ENCODE data around the gene ACTRT2. TPM values are rescaled to one million over a fixed set of nuclear protein-coding genes. Genes with fewer than 3 reads are reported as not detected.

The ACTRT2 gene
- total RNA-seq, 1 donor from 2014 or later = not detected

- Mint-ChIP-seq H3K36me3 (no peaks in the 10 kb centered on the region), H3K9me3 (peaks cover 3% of the 10 kb centered on the region), H3K4me3 (no peak overlapping the region), H3K27me3 (no peaks in the 10 kb centered on the region), H3K4me1 (ENCODE audit: unreplicated experiment) (no peaks in the 10 kb centered on the region), H3K27ac (no peak overlapping the region)
- no peak for DNase-seq (ENCODE audit: extremely low spot score, unreplicated experiment)
- TF ChIP-seq, protein P1, sequence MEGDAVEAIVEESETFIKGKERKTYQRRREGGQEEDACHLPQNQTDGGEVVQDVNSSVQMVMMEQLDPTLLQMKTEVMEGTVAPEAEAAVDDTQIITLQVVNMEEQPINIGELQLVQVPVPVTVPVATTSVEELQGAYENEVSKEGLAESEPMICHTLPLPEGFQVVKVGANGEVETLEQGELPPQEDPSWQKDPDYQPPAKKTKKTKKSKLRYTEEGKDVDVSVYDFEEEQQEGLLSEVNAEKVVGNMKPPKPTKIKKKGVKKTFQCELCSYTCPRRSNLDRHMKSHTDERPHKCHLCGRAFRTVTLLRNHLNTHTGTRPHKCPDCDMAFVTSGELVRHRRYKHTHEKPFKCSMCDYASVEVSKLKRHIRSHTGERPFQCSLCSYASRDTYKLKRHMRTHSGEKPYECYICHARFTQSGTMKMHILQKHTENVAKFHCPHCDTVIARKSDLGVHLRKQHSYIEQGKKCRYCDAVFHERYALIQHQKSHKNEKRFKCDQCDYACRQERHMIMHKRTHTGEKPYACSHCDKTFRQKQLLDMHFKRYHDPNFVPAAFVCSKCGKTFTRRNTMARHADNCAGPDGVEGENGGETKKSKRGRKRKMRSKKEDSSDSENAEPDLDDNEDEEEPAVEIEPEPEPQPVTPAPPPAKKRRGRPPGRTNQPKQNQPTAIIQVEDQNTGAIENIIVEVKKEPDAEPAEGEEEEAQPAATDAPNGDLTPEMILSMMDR (conservative IDR thresholded peaks at IDR 0.05) = no peak
Measured at GRCh38 chr1:3003039-3003940, 18.0 kb upstream of the ACTRT2 start.

GRCh38 chr1:3003941-3004270 is 17.4 kb upstream of the ACTRT2 start:
- no peaks in the 10 kb centered on the region for H3K4me1 Mint-ChIP-seq (ENCODE audit: unreplicated experiment)
- no peak overlapping the region for H3K27ac Mint-ChIP-seq
- DNase-seq (ENCODE audit: extremely low spot score, unreplicated experiment) = no peak
- peaks cover 3% of the 10 kb centered on the region for H3K9me3 Mint-ChIP-seq
- no peaks in the 10 kb centered on the region for H3K36me3 Mint-ChIP-seq
- H3K27me3 Mint-ChIP-seq = no peaks in the 10 kb centered on the region
- TF ChIP-seq, protein P1 (conservative IDR thresholded peaks at IDR 0.05) = no peak
- H3K4me3 Mint-ChIP-seq = no peak overlapping the region

DNA sequence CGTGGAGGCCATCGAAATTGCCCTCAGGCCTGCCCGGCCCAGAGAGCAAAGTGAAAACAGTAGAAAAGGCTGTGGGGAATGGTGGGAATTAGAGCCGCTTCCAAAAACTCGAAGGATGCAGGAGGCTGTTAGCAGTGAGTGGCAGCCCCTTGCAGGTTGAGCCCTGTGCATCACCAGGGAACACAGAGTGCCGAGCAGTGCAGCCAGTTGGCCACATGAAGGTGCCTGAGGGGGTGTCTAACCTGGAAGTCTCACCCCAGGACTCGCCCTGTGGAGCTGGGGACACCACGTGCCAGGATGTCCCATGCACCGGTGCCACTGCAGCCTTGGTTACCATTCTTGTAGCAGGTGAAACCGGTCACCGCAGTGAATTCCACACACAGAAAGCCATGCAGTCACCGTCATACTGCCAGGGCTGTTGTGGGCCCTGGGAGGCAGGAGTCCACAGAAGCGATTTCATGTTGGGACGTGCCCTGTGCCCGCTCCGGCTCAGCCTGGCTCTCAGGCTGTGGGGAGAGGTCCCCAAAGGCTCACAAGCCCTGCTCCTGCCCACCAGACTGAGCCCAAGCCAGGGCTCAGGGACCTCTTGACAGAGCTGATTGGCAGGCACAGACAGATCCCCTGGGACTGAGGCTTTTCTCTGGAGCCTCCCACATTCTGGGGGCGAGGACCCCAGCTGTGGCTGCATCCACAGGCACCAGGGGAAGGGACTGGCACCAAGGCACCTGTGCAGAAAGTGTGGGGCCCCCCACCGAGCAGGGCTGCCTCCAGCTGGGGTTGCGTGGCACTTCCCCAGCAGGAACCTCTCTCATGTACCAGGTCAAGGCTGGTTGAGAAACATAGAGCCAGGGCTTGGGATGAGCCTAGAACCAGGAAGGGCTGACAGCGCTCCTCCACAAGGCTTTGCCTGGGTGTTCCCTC is 16.7 kb upstream of the ACTRT2 start:
- H3K9me3 Mint-ChIP-seq = peaks cover 3% of the 10 kb centered on the region
- no peak overlapping the region for H3K4me3 Mint-ChIP-seq
- H3K36me3 Mint-ChIP-seq = no peaks in the 10 kb centered on the region
- no peak for DNase-seq (ENCODE audit: extremely low spot score, unreplicated experiment)
- H3K27me3 Mint-ChIP-seq = no peaks in the 10 kb centered on the region
- TF ChIP-seq, protein P1 (conservative IDR thresholded peaks at IDR 0.05) = no peak
- H3K4me1 Mint-ChIP-seq (ENCODE audit: unreplicated experiment) = no peaks in the 10 kb centered on the region
- H3K27ac Mint-ChIP-seq = no peak overlapping the region

DNA sequence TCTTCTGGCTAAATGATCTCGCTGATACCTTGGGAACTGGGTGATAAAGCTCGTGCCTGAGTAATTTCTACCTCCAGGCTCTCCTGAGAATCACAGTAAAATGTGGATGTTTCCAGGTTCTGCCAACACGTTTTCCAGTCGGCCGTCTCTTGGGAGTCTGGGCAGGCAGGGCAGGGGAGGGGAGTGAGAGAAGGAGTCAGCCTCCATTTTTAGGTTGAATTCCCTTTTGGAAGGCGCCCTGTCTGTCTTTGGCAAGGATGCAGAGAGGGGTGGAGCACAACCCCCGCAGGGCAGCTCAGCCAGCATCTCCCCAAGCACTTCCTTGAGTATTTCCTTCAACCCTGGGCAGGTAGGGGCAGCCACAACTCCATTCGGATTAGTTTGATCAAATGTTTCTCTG is 15.5 kb upstream of the ACTRT2 start:
- no peaks in the 10 kb centered on the region for H3K36me3 Mint-ChIP-seq
- H3K4me3 Mint-ChIP-seq = no peak overlapping the region
- H3K27ac Mint-ChIP-seq = no peak overlapping the region
- H3K27me3 Mint-ChIP-seq = no peaks in the 10 kb centered on the region
- no peaks in the 10 kb centered on the region for H3K4me1 Mint-ChIP-seq (ENCODE audit: unreplicated experiment)
- DNase-seq (ENCODE audit: extremely low spot score, unreplicated experiment) = no peak
- H3K9me3 Mint-ChIP-seq = peaks cover 3% of the 10 kb centered on the region
- TF ChIP-seq, protein P1 (conservative IDR thresholded peaks at IDR 0.05) = no peak

- no peaks in the 10 kb centered on the region for H3K36me3 Mint-ChIP-seq
- H3K27me3 Mint-ChIP-seq = no peaks in the 10 kb centered on the region
- peaks cover 4% of the 10 kb centered on the region for H3K4me1 Mint-ChIP-seq (ENCODE audit: unreplicated experiment)
- DNase-seq (ENCODE audit: extremely low spot score, unreplicated experiment) = no peak
- TF ChIP-seq, protein P1 (conservative IDR thresholded peaks at IDR 0.05) = no peak
- H3K27ac Mint-ChIP-seq = no peak overlapping the region
- peaks cover 3% of the 10 kb centered on the region for H3K9me3 Mint-ChIP-seq
- H3K4me3 Mint-ChIP-seq = no peak overlapping the region
Measured at GRCh38 chr1:3007298-3008147, 13.7 kb upstream of the ACTRT2 start.

Data from type B pancreatic cell (in vitro differentiated cells).